ENCODE data around the gene ANKRD44.

DNA sequence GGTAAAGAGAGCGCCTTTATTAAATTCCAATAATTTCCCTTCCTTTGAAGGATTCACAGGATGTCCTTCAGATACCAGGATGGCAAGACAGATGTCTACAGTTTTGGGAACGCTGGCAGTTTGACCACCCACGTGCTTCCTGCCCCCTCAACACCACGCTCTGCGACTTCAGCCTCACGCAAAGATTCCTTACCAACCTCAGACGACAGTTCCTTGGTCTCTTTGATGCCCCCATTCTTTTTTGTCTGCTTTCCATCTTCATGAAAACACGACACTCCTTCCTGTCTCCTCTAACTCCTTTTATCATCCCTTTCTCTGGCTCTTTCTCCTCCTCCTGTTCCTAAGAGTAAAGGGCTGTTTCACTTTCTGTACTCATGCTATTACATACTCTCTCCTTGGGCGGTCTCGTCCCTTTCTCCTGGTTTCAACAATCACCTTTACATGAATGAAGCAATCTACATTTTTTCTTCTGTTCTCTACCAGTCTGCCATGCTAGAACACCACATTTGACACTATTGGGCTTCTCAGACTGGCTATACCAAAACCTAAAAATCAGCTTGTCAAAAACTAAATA, 194.2 kb downstream of the ANKRD44 start:
- TF ChIP-seq, protein P1, sequence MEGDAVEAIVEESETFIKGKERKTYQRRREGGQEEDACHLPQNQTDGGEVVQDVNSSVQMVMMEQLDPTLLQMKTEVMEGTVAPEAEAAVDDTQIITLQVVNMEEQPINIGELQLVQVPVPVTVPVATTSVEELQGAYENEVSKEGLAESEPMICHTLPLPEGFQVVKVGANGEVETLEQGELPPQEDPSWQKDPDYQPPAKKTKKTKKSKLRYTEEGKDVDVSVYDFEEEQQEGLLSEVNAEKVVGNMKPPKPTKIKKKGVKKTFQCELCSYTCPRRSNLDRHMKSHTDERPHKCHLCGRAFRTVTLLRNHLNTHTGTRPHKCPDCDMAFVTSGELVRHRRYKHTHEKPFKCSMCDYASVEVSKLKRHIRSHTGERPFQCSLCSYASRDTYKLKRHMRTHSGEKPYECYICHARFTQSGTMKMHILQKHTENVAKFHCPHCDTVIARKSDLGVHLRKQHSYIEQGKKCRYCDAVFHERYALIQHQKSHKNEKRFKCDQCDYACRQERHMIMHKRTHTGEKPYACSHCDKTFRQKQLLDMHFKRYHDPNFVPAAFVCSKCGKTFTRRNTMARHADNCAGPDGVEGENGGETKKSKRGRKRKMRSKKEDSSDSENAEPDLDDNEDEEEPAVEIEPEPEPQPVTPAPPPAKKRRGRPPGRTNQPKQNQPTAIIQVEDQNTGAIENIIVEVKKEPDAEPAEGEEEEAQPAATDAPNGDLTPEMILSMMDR (IDR thresholded peaks at IDR 0.05), result no peak
- TF ChIP-seq EZH2 (IDR thresholded peaks at IDR 0.05), result no peak
- no peak for TF ChIP-seq EZH2phosphoT487 (IDR thresholded peaks at IDR 0.05)
